KBM-7 (cell line): ENCODE measurements around the gene SURF2.
"Not testable (repeated sequence)": the region's sequence is repeated elsewhere in the genome, so short reads cannot be mapped to it uniquely, and the experiment has no call there.

Experiments
- DNase-seq: peaks from one replicate; pipeline ENCODE4 v3.0.0-alpha.2; 2015
- in situ Hi-C: fragments of 300-500 bp; cut with MboI; formaldehyde crosslinking; loops from 2 replicates; pipeline ENCODE4 v1.14.3; 2020; ENCODE audit warnings: low sequenced_read_pairs, low pct_unique_long_range_greater_than_20kb, mixed read lengths

SURF2 gene

GRCh38 chr9:133334888-133335287, 21.5 kb upstream of the SURF2 start:
- in situ Hi-C loops = not testable (repeated sequence)

GRCh38 chr9:133335924-133336811, 20.2 kb upstream of the SURF2 start, which contains the start of gene SURF6:
SURF6 (minus strand) TSS chr9:133336188; CDS start chr9:133336132, 56 bp downstream.
- peak; percentile 93 for DNase-seq
- in situ Hi-C loops = no loop called here

More at GRCh38 chr9:133334888-133335287, 21.5 kb upstream of the SURF2 start:
- not testable (repeated sequence) for DNase-seq

- in situ Hi-C loops = no loop called here
- no peak for DNase-seq
Measured at GRCh38 chr9:133339641-133340040, 16.7 kb upstream of the SURF2 start.

GRCh38 chr9:133340256-133340655, 16.1 kb upstream of the SURF2 start:
- in situ Hi-C loops = no loop called here
- DNase-seq = peak; percentile 79

- in situ Hi-C loops = no loop called here
- no peak for DNase-seq
Measured at GRCh38 chr9:133340916-133341315, 15.4 kb upstream of the SURF2 start.

GRCh38 chr9:133341369-133342068, 14.8 kb upstream of the SURF2 start:
- DNase-seq = no peak
- in situ Hi-C loops = no loop called here

GRCh38 chr9:133342069-133342406, 14.3 kb upstream of the SURF2 start:
- no peak for DNase-seq
- in situ Hi-C loops = no loop called here

- no peak for DNase-seq
- in situ Hi-C loops = no loop called here
Measured at GRCh38 chr9:133342570-133342969, 13.8 kb upstream of the SURF2 start.

- DNase-seq = no peak
- in situ Hi-C loops = no loop called here
Measured at GRCh38 chr9:133344071-133344470, 12.3 kb upstream of the SURF2 start.

GRCh38 chr9:133344979-133345378, 11.4 kb upstream of the SURF2 start:
- DNase-seq = no peak
- in situ Hi-C loops = no loop called here

- DNase-seq = no peak
- in situ Hi-C loops = no loop called here
Measured at GRCh38 chr9:133345596-133345995, 10.8 kb upstream of the SURF2 start.

GRCh38 chr9:133346021-133346785, 10.1 kb upstream of the SURF2 start:
- no peak for DNase-seq
- in situ Hi-C loops = no loop called here

GRCh38 chr9:133347515-133347984, 8.8 kb upstream of the SURF2 start:
- in situ Hi-C loops = no loop called here
- no peak for DNase-seq

GRCh38 chr9:133347985-133348717, 8.2 kb upstream of the SURF2 start, which contains the start of the genes MED22 and RPL7A:
MED22 (minus strand) TSS chr9:133348131; CDS start chr9:133346662, 1,469 bp downstream.
RPL7A (plus strand) TSS chr9:133348218; CDS start chr9:133348244, 26 bp downstream.
- in situ Hi-C loops = no loop called here

GRCh38 chr9:133348718-133349573, 7.4 kb upstream of the SURF2 start:
- in situ Hi-C loops = no loop called here
- no peak for DNase-seq

More at GRCh38 chr9:133347985-133348717, 8.2 kb upstream of the SURF2 start, which contains the start of the genes MED22 and RPL7A:
- peak; percentile 99 for DNase-seq

- in situ Hi-C loops = no loop called here
- DNase-seq = no peak
Measured at GRCh38 chr9:133349965-133350616, 6.3 kb upstream of the SURF2 start.

- no peak for DNase-seq
- in situ Hi-C loops = no loop called here
Measured at GRCh38 chr9:133351526-133351907, 4.8 kb upstream of the SURF2 start.
